Osteocyte (in vitro differentiated cells): ENCODE results near the gene STK25. TPM values are rescaled to one million over a fixed set of nuclear protein-coding genes. Genes with fewer than 3 reads are reported as not detected.
"Not testable (repeated sequence)": the region's sequence is repeated elsewhere in the genome, so short reads cannot be mapped to it uniquely, and the experiment has no call there.

ENCODE experiments used
- DNase-seq: peaks from one replicate; pipeline ENCODE4 v3.0.0; 2021; ENCODE audit warnings: mixed read lengths; ENCODE audit not compliant: unreplicated experiment; ENCODE audit errors: extremely low spot score
- H3K27ac Mint-ChIP-seq: one replicate; pipeline ENCODE4 v1.8.0; 2021; ENCODE audit warnings: mild to moderate bottlenecking, mixed read lengths; ENCODE audit not compliant: unreplicated experiment
- H3K27me3 Mint-ChIP-seq: one replicate; pipeline ENCODE4 v1.8.0; 2021; ENCODE audit warnings: mixed read lengths; ENCODE audit not compliant: unreplicated experiment
- H3K36me3 Mint-ChIP-seq: one replicate; pipeline ENCODE4 v1.8.0; 2021; ENCODE audit warnings: mixed read lengths; ENCODE audit not compliant: unreplicated experiment
- H3K4me1 Mint-ChIP-seq: one replicate; pipeline ENCODE4 v1.8.0; 2021; ENCODE audit warnings: mixed read lengths; ENCODE audit not compliant: unreplicated experiment
- H3K4me3 Mint-ChIP-seq: one replicate; pipeline ENCODE4 v1.8.0; 2021; ENCODE audit warnings: mild to moderate bottlenecking, moderate library complexity, mixed read lengths; ENCODE audit not compliant: unreplicated experiment
- H3K9me3 Mint-ChIP-seq: one replicate; pipeline ENCODE4 v1.8.0; 2021; ENCODE audit warnings: mixed read lengths; ENCODE audit not compliant: unreplicated experiment
- CTCF ChIP-seq: fragments of 200-600 bp; sonication (generic); IDR thresholded peaks from 2 replicates; pipeline ENCODE4 v1.5.0; 2021; ENCODE audit warnings: antibody characterized with exemption, mild to moderate bottlenecking, moderate library complexity
- total RNA-seq: library from RNA; stranded (reverse); gene quantifications from 2 replicates; pipeline ENCODE4 v1.2.1, GENCODE V29; 2021

The STK25 gene
- total RNA-seq, 1 donor from 2014 or later: 206 TPM

GRCh38 chr2:241458687-241459086 is 49.7 kb downstream of the STK25 start:
- no peak for DNase-seq
- no peak for TF ChIP-seq CTCF
- Mint-ChIP-seq H3K9me3 (no peaks in the 10 kb centered on the region), H3K4me1 (no peaks in the 10 kb centered on the region), H3K36me3 (no peaks in the 10 kb centered on the region), H3K27me3 (no peaks in the 10 kb centered on the region), H3K4me3 (no peak overlapping the region), H3K27ac (no peak overlapping the region)

GRCh38 chr2:241456546-241456945 is 51.8 kb downstream of the STK25 start:
- no peak overlapping the region for H3K4me3 Mint-ChIP-seq
- no peak overlapping the region for H3K27ac Mint-ChIP-seq
- no peaks in the 10 kb centered on the region for H3K36me3 Mint-ChIP-seq
- H3K4me1 Mint-ChIP-seq: no peaks in the 10 kb centered on the region
- H3K9me3 Mint-ChIP-seq: no peaks in the 10 kb centered on the region
- H3K27me3 Mint-ChIP-seq: no peaks in the 10 kb centered on the region
- TF ChIP-seq CTCF: no peak
- DNase-seq: no peak

- Mint-ChIP-seq H3K9me3 (no peaks in the 10 kb centered on the region), H3K4me1 (no peaks in the 10 kb centered on the region), H3K27ac (no peak overlapping the region), H3K27me3 (no peaks in the 10 kb centered on the region), H3K4me3 (no peak overlapping the region), H3K36me3 (peaks cover under 1% of the 10 kb centered on the region)
- no peak for DNase-seq
- TF ChIP-seq CTCF: no peak
Observed at GRCh38 chr2:241454837-241455485, 53.4 kb downstream of the STK25 start.

GRCh38 chr2:241453919-241454318 is 54.5 kb downstream of the STK25 start:
- H3K27ac Mint-ChIP-seq, H3K36me3 Mint-ChIP-seq, H3K4me1 Mint-ChIP-seq, H3K9me3 Mint-ChIP-seq, H3K4me3 Mint-ChIP-seq, H3K27me3 Mint-ChIP-seq, DNase-seq: not testable (repeated sequence)

- Mint-ChIP-seq H3K4me1 (no peaks in the 10 kb centered on the region), H3K4me3 (no peak overlapping the region), H3K27ac (no peak overlapping the region), H3K27me3 (no peaks in the 10 kb centered on the region), H3K36me3 (peaks cover 5% of the 10 kb centered on the region), H3K9me3 (no peaks in the 10 kb centered on the region)
- no peak for DNase-seq
- TF ChIP-seq CTCF: no peak
Observed at GRCh38 chr2:241451840-241452506, 56.4 kb downstream of the STK25 start.

- H3K9me3 Mint-ChIP-seq, H3K27me3 Mint-ChIP-seq, H3K27ac Mint-ChIP-seq, H3K4me1 Mint-ChIP-seq, H3K4me3 Mint-ChIP-seq, DNase-seq: not testable (repeated sequence)
- H3K36me3 Mint-ChIP-seq: peaks cover 11% of the 10 kb centered on the region
Observed at GRCh38 chr2:241450092-241450491, 58.3 kb downstream of the STK25 start.
